Stimulated activated CD8-positive, alpha-beta memory T cell treated with anti-CD3 and anti-CD28 coated beads, Interleukin-12 subunit alpha, Interleukin-12 subunit beta, amount 100 ng/mL, for 24 hours (primary cell): Measurements from ENCODE around the gene MXRA7.
"Not testable (repeated sequence)": the region's sequence is repeated elsewhere in the genome, so short reads cannot be mapped to it uniquely, and the experiment has no call there.

Experiments used
- DNase-seq: peaks from one replicate; pipeline ENCODE4 v3.0.0-alpha.2; 2020; ENCODE audit errors: extremely low read depth

The MXRA7 gene

GRCh38 chr17:76716146-76716838 is 5.5 kb upstream of the MXRA7 start:
- DNase-seq = no peak

GRCh38 chr17:76715496-76715830 is 4.7 kb upstream of the MXRA7 start:
- no peak for DNase-seq

- no peak for DNase-seq
Measured at GRCh38 chr17:76714822-76715495, 4.2 kb upstream of the MXRA7 start.

DNA sequence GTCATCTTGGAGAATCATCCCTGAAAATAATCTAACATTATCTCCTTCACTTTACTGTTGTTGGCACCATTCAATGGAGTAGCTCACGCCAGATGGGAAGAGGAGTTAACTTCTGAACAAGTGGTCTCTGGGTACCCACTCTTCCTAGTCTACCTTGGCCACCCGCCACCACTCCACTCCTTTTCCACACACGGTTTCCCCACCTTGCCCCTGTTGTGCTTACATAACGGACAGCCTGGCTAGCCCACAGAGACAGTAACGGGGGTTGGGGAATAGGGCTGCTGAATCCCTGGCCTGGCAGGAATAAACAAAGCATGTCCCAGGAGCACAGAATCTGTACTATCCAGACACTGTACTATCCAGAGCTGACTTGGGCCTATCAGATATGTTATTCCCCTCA is 3.6 kb upstream of the MXRA7 start:
- no peak for DNase-seq

DNA sequence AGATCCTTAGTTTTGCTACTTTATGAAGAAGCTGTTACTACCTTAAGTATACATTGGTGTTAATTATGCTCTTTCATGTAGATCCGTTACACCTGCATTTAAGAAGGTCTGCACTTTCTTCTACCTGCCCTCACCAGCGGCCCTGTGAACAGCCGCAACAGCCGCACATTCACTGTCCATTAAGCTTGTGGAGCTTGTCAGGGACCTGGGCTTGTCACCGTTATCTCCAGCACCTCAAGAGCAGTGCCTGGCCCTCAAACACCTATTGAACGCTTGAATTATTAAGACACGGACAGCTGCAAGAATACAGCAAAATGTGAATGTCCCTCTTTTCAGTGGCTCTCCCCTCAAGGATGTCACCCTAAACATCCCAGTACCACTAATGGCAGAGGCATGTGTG is 3.0 kb upstream of the MXRA7 start:
- no peak for DNase-seq

- DNase-seq = not testable (repeated sequence)
Measured at GRCh38 chr17:76712321-76712720, 1.6 kb upstream of the MXRA7 start.

- DNase-seq = not testable (repeated sequence)
Measured at GRCh38 chr17:76709951-76710862, 558 bp downstream of the MXRA7 start.

GRCh38 chr17:76709077-76709950 is 1.5 kb downstream of the MXRA7 start:
- DNase-seq = no peak

DNA sequence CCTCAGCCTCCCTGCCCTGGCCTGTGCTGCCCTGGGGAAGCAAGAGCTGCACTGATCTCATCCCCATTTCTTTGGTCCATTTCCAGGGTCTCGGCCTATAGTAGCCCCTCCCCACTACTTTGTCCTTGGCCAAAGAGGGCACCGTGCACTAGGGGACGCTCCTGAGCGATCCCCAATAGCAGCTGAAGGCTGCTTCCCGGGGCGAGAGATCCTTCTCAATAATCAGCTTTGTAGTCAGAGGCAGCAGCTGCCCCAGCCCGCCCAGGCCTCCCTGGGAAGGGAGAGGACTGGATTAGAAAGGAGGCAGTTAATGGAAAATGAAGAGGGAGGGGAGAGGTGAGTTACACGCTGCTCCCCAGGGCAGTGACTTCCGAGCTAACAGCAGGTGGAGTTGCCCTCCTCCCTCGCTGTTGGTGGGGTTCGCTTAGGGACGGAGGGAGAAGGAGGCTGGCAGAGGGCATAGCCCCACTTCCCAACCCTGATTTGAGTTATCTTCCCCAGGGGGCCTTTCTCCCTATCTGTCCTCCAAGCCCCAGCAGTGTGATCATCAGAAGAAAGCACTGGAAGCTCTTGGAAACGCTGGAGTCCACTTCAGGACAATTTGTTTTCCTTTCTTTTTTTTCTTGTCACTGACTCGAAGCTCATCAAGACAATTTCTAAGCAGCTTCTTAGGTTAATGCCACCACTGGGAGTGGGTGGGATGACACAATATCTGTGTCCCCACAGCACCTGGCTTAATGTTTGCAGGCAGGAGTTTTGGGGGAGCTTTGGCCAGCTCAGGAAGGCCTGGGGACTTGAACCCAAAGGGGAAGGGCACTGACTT is 2.6 kb downstream of the MXRA7 start:
- no peak for DNase-seq

DNA sequence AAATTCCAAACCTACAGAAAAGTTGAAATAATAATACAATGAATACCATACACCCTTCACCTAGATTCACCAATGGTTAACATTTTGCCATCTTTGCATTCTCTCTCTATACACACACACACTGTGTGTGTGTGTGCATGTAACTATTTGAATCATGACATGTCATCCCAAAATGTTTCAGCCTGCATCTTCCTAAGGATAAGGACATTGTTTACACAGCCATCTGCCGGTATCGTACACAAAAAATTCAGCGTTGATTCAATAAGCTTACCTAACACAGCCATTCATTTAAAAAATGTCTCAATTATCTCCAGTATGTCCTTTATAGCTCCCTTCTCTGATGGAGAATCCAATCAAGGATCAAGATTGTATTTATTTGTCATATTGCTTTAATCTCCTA is 3.9 kb downstream of the MXRA7 start:
- no peak for DNase-seq

- no peak for DNase-seq
Measured at GRCh38 chr17:76704805-76705204, 6.0 kb downstream of the MXRA7 start.

GRCh38 chr17:76702941-76703637 is 7.7 kb downstream of the MXRA7 start:
- DNase-seq = no peak

DNA sequence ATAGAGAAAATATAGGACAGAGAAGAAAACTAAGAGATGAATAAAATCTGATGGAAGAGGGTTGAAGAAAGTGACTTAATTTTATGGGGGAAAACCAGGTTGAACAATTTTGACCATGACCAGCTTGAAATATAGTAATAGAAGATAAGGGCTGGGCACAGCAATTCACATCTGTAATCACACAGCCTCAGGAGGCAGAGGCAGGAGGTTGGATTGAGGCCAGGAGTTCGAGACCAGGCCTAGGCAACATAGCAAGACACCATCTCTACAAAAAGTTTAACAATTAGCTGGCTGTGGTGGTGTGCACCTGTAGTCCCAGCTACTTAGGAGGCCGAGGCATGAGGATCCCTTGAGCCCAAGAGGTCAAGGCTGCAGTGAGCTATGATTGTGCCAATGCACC is 8.7 kb downstream of the MXRA7 start:
- DNase-seq = no peak

- DNase-seq = no peak
Measured at GRCh38 chr17:76701471-76701967, 9.2 kb downstream of the MXRA7 start.

GRCh38 chr17:76700617-76701470 is 9.9 kb downstream of the MXRA7 start:
- DNase-seq = no peak

GRCh38 chr17:76700270-76700616 is 10.5 kb downstream of the MXRA7 start:
- no peak for DNase-seq

DNA sequence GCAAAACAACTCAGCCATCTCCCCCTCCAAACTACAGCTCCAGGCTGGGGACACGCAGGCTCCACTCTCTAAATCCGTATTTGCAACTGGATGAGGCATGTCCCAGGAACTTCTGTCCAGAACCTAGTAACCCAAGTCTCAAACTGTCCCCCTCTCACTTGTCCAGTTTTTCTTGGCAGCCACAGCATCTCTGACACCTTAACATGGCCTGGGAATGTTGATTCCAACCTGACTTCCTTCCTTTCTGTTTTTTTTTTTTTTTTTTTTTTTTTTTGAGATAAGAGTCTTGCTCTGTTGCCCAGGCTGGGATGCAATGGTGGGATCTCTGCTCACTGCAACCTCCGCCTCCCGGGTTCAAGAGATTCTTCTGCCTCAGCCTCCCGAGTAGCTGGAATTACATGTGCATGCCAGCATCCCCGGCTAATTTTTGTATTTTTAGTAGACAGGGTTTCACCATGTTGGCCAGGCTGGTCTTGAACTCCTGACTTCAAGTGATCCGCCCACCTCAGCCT is 12.2 kb downstream of the MXRA7 start:
- not testable (repeated sequence) for DNase-seq

DNA sequence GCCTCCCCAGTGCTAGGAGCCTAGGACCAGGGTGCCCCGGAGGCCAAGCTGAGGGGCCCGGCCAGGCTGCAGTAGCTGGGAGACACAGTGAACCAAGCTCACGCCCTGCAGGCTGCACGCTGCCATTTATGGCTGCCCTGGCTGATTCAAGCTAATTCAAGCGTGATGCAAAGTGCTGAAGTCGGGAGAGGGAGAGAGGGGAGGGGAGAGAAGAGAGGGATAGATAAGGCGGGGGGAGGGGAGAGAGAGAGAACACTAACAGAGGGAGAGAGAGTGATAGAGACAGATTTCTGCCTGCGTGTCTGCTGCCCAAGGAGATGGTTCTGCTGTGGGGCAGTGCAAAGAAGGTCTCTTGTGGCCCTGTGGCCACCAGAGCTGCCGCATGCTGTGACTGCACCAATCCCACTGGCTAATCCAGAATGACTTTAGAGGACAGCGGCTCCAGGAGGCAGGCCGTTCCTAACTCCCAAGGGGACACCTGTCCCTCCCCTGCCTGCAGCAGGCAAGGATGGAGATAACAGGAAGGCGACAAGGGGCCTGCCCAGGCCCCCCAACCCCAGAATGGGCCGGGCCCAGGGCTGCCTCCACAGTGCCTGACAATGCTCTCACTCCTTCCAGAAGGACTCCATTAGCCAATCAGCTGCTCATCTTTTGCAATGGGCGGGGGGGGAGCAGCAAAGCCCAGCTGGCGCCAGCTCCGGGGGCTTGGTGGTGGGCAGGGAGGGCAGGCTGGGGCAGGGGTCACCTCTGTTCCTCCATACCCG is 12.9 kb downstream of the MXRA7 start:
- no peak for DNase-seq
